Measurements from ENCODE around the gene GAK.

Gene GAK

GRCh38 chr4:803884-804283 lies 128.2 kb downstream of the GAK start:
- no peak for DNase-seq

GRCh38 chr4:801436-802124 lies 130.5 kb downstream of the GAK start:
- DNase-seq, result no peak
